ENCODE measurements around the gene KLRK1.
"Not testable (repeated sequence)": the region's sequence is repeated elsewhere in the genome, so short reads cannot be mapped to it uniquely, and the experiment has no call there.

The KLRK1 gene

GRCh38 chr12:10389904-10390303, at the start of gene KLRK1:
Gene KLRK1 (minus strand): TSS chr12:10390041. CDS start chr12:10388810, 1,231 bp downstream.
- DNase-seq (ENCODE audit: low read depth): no peak

DNA sequence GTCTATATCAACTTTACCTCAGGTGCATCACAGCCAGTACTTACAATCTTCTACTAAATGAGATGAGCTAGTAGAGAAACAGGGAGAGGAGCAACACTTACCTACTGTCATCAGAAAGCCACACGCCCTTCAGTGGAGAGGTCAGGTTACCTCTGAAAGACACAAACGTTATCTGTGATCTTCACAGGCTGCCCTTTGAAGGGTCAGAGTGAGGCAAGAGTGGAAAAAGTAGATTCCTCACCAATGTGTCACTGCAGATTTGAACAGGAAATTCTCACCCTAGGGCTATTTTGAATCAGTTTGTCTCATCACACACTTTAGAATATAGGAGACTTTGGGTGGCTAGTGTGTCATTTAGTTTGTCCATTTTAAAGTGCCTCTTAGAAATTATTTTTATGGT, 47.8 kb upstream of the KLRK1 start:
- not testable (repeated sequence) for DNase-seq (ENCODE audit: low read depth)

- peak; percentile 66 for DNase-seq (ENCODE audit: low read depth)
These were observed 46.0 kb upstream of the KLRK1 start, which contains the start of gene KLRC2 for GRCh38 chr12:10435816-10436215. Gene KLRC2 (minus strand): TSS chr12:10436010. CDS start chr12:10435986, 24 bp downstream.

GRCh38 chr12:10430623-10431022, 40.8 kb upstream of the KLRK1 start:
- DNase-seq (ENCODE audit: low read depth): peak; percentile 19

- DNase-seq (ENCODE audit: low read depth): not testable (repeated sequence)
These were observed 36.1 kb upstream of the KLRK1 start for GRCh38 chr12:10425938-10426337.

DNA sequence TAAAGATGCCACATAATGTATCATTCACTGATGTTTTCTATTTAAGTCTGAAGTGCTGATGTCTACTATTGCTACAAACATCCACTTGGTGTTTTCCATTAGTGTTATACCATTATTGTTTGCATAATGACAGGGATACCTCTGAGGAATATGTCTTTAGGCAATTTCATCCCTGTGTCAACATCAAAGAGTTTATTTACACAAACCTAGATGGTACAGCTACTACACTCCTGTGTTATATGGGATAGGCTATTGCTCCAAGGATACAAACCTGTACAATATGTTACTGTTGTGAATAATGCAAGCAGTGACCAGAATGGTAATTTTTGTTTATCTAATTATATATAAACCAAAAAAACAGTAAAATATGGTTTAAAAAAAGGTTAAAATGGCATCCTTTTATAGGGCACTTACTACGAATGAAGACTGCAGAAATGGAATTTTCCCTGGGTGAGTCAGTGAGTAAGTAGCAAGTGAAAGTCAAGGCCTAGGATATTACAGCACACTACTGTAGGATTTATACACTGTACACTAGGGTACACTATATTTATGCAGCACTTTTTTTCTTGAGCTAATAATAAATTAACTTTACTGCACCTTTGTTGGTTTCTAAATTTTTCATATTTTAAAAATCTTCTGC, 34.5 kb upstream of the KLRK1 start:
- peak; percentile 13 for DNase-seq (ENCODE audit: low read depth)

- not testable (repeated sequence) for DNase-seq (ENCODE audit: low read depth)
These were observed 32.3 kb upstream of the KLRK1 start for GRCh38 chr12:10422159-10422558.

GRCh38 chr12:10420334-10420733, 30.5 kb upstream of the KLRK1 start, which contains the start of gene KLRC3:
Gene KLRC3 (minus strand): TSS chr12:10420595. CDS start chr12:10420550, 45 bp downstream.
- DNase-seq (ENCODE audit: low read depth): peak; percentile 24

DNA sequence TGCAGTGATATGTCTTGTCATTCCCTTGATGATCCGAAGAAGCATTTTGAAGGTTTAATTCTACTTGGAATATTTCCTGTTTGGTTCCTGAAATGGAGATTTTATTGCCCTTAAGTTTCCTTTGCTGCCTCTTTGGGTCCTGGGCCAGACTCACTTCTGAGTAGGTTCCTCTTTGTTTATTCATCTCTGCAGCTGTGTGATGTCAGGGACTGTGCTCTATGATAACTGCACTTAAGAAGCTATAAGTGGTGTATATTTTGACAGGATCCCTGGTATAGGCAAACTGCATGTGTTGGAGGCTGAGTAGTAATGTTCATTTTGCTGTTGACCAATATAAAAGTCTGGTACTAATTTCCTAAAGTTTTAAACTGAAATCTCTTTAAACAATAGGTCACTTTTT, 19.6 kb upstream of the KLRK1 start, which contains the start of gene KLRC4:
Gene KLRC4, minus strand, starts transcription at position 366 of the 400 bp plus-strand sequence. Its CDS starts 182 bp downstream, at position 184.
- no peak for DNase-seq (ENCODE audit: low read depth)

DNA sequence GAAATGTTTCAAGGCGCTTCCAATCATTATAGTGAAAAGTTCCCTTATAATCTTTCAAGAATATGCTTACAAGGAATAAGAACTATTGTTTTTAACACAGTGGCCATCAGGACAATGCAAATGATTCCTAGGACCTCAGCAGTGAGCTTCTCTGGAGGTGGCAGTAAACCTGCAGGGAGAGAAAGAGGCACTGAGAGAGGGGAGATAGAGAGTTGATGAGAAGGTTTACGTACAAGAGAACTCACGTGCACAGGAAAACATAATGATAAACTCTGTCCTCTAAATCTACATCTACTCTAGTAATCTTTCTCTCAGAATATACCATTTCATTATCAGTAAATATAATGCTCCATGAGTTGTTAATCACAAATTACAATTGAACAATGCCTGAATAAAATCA, 19.0 kb upstream of the KLRK1 start:
- no peak for DNase-seq (ENCODE audit: low read depth)

- DNase-seq (ENCODE audit: low read depth): no peak
These were observed 16.9 kb upstream of the KLRK1 start for GRCh38 chr12:10406725-10407124.

- DNase-seq (ENCODE audit: low read depth): no peak
These were observed 15.5 kb upstream of the KLRK1 start for GRCh38 chr12:10405294-10405693.

GRCh38 chr12:10404798-10405197, 15.0 kb upstream of the KLRK1 start:
- DNase-seq (ENCODE audit: low read depth): no peak

- DNase-seq (ENCODE audit: low read depth): peak; percentile 19
These were observed 11.0 kb upstream of the KLRK1 start for GRCh38 chr12:10400829-10401228.

- DNase-seq (ENCODE audit: low read depth): no peak
These were observed 8.3 kb upstream of the KLRK1 start for GRCh38 chr12:10398168-10398567.

DNA sequence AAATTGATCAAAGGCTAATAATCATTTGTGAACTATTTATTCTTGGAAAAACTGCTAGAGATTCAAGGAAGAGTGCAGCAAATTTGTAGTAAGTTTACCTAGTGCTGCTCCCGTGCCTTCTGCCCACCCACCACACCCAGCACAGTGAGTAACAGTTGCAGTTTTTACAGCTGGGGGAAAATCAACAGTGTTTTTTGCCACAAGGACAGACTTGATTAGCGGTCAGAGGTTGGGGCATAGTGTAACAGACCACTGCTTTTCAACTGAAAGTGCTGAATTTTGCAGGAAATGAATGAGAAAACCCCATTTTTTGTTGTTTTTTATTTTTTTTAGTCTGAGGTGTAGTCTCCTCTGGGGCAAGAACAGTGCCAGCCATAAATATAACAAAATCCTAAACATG, 7.5 kb upstream of the KLRK1 start:
- no peak for DNase-seq (ENCODE audit: low read depth)

- not testable (repeated sequence) for DNase-seq (ENCODE audit: low read depth)
These were observed 6.3 kb upstream of the KLRK1 start for GRCh38 chr12:10396176-10396575.

DNA sequence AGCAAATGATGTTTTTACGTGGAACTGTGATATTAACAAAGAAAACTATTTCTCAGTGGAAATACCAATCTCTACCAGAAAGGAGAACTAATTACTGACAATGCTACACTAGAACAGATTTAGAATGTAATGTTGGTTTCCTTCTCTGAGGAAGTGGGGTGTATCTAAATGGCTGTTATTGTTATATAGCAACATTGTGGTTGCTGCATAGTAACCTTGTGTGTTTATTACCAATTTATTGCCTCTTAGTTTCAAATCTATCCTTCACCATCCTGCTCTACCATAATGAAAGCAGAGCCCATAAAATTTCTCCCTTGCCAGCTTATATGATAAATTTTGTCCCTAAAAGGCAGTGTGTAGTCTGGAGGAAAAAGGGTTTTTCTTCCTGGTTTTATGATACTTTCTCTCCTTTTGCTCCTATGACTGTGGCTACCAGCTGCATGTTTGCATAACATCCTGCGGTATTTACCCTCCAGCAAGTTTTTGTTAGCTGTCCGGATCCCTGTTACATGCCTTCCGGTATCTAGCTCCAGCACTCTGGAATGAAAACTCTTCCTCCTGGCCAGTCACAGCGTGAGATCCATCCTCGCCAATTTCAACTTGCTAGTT, 5.7 kb upstream of the KLRK1 start:
- peak; percentile 95 for DNase-seq (ENCODE audit: low read depth)

DNA sequence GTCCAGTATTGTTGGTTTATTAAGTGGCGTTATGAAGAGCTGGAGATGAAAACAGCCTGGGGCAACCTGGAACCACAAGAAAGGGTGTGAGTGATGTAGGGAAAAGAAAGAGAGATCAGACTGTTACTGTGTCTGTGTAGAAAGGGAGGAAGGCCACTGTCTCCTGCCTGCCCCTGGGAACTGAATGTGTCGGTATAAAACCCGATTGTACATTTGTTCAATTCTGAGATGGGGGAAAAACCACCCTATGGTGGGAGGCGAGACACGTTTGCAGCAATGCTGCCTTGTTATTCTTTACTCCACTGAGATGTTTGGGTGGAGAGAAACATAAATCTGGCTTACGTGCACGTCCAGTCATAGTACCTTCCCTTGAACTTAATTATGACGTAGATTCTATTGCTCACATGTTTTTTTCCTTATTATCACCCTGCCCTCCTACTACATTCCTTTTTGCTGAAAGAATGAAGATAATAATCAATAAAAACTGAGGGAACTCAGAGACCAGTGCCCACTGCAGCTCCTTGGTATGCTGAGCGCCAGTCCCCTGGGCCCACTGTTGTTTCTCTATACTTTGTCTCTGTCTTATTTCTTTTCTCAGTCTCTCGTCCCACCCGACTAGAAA, 4.8 kb upstream of the KLRK1 start:
- not testable (repeated sequence) for DNase-seq (ENCODE audit: low read depth)

DNA sequence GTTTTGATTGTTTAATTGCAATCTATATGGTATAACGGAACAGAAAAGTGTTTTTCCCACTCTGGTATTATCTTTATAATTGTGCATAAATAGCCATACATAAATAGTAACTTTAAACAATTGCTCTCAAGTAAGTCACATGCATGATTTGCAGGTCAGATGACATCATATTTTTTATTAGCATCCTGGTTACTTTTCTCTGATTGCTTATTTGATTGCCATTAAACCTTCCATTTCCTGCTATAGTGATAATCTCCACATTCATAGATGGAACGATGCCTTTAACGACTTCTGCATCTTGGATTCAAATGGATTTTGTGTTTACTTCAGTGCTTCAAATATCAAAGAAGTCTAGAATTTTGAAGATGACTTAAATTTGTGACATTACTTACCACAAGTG, 3.5 kb upstream of the KLRK1 start:
- no peak for DNase-seq (ENCODE audit: low read depth)

DNA sequence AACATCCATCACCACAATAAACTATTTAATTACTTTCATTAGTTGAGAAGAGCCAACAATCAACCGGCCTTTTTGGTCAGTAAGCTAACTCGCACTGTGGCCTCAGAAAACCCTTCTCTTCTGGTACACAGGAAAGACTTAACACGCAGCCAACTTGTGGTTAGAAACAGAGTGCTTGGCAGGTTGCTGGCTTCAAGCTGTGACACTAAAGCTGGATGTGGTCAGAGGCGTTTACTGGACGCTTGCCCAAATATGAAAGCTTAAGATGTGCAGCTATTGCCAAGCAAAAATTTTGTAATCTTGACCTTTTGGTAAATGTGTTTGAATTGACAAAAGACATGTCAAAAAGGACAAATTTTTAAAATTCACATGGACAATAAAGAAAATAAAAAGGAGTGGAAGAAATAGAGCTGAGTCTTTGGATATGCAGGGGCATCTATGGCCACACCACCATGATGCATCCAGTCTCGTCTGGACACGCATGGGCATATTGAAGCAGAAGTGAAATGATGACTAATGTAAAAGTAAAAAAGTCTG, 2.6 kb upstream of the KLRK1 start:
- DNase-seq (ENCODE audit: low read depth): peak; percentile 86

DNA sequence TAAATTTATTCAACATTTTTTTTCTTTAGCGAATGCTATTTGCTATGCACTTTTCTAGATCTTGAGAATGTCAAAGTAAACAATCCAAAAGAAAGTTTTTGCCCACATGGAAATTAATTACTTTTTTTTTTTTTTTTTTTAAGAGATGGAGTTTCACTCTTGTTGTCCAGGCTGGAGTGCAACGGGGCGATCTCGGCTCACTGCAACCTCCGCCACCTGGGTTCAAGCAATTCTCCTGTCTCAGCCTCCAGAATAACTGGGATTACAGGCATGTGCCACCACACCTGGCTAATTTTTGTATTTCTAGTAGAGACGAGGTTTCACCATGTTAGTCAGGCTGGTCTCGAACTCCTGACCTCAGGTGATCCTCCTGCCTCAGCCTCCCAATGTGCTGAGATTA, 1.1 kb upstream of the KLRK1 start:
- not testable (repeated sequence) for DNase-seq (ENCODE audit: low read depth)

All from EH (cell line).